Lower lobe of right lung (tissue), 2 donors: ENCODE data around the gene DLG5. TPM values are rescaled to one million over a fixed set of nuclear protein-coding genes. Genes with fewer than 3 reads are reported as not detected.

Experiments used
- ATAC-seq, 2 donors: fragments of 200-7000 bp; cut with Tn5 transposase; one replicate each; pipeline ENCODE4 v1.9.1; 2020 to 2022; ENCODE audit warnings: mild to moderate bottlenecking in 2 of 2, moderate library complexity in 2 of 2
- DNase-seq: peaks from one replicate; pipeline ENCODE4 v3.0.0-alpha.2; 2020
- H3K27ac ChIP-seq: fragments of 200-600 bp; one replicate; pipeline ENCODE4 v1.8.0; 2022
- H3K27me3 ChIP-seq: fragments of 200-600 bp; one replicate; pipeline ENCODE4 v1.8.0; 2022; ENCODE audit warnings: low read depth
- H3K36me3 ChIP-seq: fragments of 200-600 bp; one replicate; pipeline ENCODE4 v1.8.0; 2022; ENCODE audit warnings: mild to moderate bottlenecking
- H3K4me1 ChIP-seq: fragments of 200-600 bp; one replicate; pipeline ENCODE4 v1.8.0; 2022
- H3K4me3 ChIP-seq: fragments of 200-600 bp; one replicate; pipeline ENCODE4 v1.8.0; 2022; ENCODE audit warnings: mild to moderate bottlenecking
- H3K9me3 ChIP-seq: fragments of 200-600 bp; one replicate; pipeline ENCODE4 v1.8.0; 2022
- CTCF ChIP-seq: fragments of 200-600 bp; IDR thresholded peaks from one replicate; pipeline ENCODE4 v1.8.0; 2022; ENCODE audit warnings: antibody characterized with exemption, mild to moderate bottlenecking
- intact Hi-C: fragments of 100-400 bp; cut with DNase I; formaldehyde crosslinking; loops from one replicate; pipeline ENCODE4 v1.11.0; 2022
- total RNA-seq: library from RNA; stranded (reverse); fragmentation: NEBNext Ultra II Directional; extraction: Animal tissue kit (Norgen Biotek cat#: 25700); gene quantifications from one replicate; pipeline ENCODE4 v1.2.1, GENCODE V29; 2021
- donor health status: DM: no; HTN: yes; CAD: no; lungs with severe emphysema.

DLG5 gene
- total RNA-seq, 1 donor from 2014 or later, result 18.7 TPM

GRCh38 chr10:77881636-77882035 is 44.9 kb downstream of the DLG5 start:
- intact Hi-C loops, result no loop called here
- no peak for ATAC-seq
- Histone ChIP-seq H3K27me3 (no peaks in the 10 kb centered on the region), H3K9me3 (no peaks in the 10 kb centered on the region), H3K4me1 (peaks cover 20% of the 10 kb centered on the region), H3K4me3 (no peak overlapping the region), H3K27ac (no peak overlapping the region), H3K36me3 (no peaks in the 10 kb centered on the region)
- DNase-seq, result no peak
- no peak for TF ChIP-seq CTCF

- H3K36me3 ChIP-seq, result no peaks in the 10 kb centered on the region
- intact Hi-C loops, result no loop called here
- H3K27me3 ChIP-seq, result no peaks in the 10 kb centered on the region
- no peak for DNase-seq
- H3K9me3 ChIP-seq, result no peaks in the 10 kb centered on the region
- no peak overlapping the region for H3K27ac ChIP-seq
- peaks cover 17% of the 10 kb centered on the region for H3K4me1 ChIP-seq
- TF ChIP-seq CTCF, result no peak
- no peak for ATAC-seq
- H3K4me3 ChIP-seq, result no peak overlapping the region
Observed at GRCh38 chr10:77881222-77881621, 45.3 kb downstream of the DLG5 start.

GRCh38 chr10:77879710-77880109 is 46.8 kb downstream of the DLG5 start:
- peaks cover 17% of the 10 kb centered on the region for H3K4me1 ChIP-seq
- no peak for ATAC-seq
- H3K27me3 ChIP-seq, result no peaks in the 10 kb centered on the region
- H3K27ac ChIP-seq, result no peak overlapping the region
- H3K4me3 ChIP-seq, result no peak overlapping the region
- no peak for DNase-seq
- no peak for TF ChIP-seq CTCF
- no peaks in the 10 kb centered on the region for H3K36me3 ChIP-seq
- no peaks in the 10 kb centered on the region for H3K9me3 ChIP-seq
- intact Hi-C loops, result no loop called here

- Histone ChIP-seq H3K27ac (no peak overlapping the region), H3K4me3 (no peak overlapping the region)
- intact Hi-C loops, result no loop called here
Observed at GRCh38 chr10:77879065-77879464, 47.5 kb downstream of the DLG5 start.

DNA sequence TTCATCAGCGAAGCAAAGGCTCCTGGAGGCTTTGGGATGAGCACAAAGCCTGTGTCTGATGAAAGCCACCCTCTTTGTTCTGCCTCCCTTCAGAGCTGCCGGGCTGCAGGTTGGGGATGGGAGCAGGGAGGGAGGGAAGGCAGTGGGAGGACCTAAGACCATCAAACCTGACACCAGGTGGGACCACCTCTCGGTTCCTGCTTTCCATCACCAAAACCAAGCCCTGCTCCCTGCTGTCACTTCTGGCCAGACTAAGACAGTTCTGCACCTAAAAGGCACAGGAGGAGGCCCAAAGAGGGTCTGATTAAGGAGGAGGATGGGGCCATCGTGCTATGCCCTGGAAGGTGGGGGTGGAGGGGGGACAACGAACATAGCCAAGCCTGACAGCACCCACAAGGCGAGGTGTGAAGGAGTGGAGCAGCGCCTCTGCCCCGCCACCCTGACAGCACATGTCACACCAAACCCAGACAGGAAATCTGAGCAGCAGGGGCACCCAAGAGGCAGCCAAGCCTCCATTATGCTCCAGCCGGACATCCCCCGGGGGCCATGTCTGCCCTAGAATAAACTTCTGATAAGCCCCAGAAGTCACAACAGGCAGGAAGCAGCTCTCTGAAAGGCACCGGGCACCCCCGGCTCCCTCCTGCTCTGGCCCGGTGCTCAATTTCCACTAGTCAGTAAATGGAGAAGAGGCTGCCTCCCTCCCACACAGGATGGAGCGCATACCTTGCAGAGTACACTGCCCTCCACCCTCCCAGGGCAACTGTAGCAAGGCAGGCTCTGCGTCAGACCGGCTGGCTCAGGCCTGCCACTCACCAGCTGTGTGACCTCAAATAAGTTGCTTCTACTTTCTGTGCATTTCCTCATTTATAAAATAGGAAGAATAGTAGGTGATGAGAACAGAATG is 48.9 kb downstream of the DLG5 start:
- Histone ChIP-seq H3K9me3 (no peaks in the 10 kb centered on the region), H3K36me3 (no peaks in the 10 kb centered on the region), H3K4me3 (no peak overlapping the region), H3K27ac (no peak overlapping the region), H3K27me3 (no peaks in the 10 kb centered on the region), H3K4me1 (peaks cover 31% of the 10 kb centered on the region)
- peak; percentile 15 for TF ChIP-seq CTCF
- no peak for DNase-seq
- intact Hi-C loops, result no loop called here
- ATAC-seq, result peak; percentile 62 to 64

More at GRCh38 chr10:77879065-77879464, 47.5 kb downstream of the DLG5 start:
- no peaks in the 10 kb centered on the region for H3K9me3 ChIP-seq
- no peak for ATAC-seq
- peaks cover 22% of the 10 kb centered on the region for H3K4me1 ChIP-seq
- TF ChIP-seq CTCF, result no peak
- no peak for DNase-seq
- H3K27me3 ChIP-seq, result no peaks in the 10 kb centered on the region
- no peaks in the 10 kb centered on the region for H3K36me3 ChIP-seq
